K562 (cell line): ENCODE results near the gene EGFR. TPM values are rescaled to one million over a fixed set of nuclear protein-coding genes. Genes with fewer than 3 reads are reported as not detected.

Experiments
- ATAC-seq: fragments of 200-7000 bp; cut with Tn5 transposase; 3 replicates; pipeline ENCODE4 v1.9.1; 2020; ENCODE audit warnings: moderate library complexity
- BruUV-seq: library from RNA; stranded (reverse); fragments of 400-500 nt; replicated peaks from 2 replicates; lab custom pipeline; 2021; lab: Mats Ljungman, UMichigan
- CTCF ChIA-PET: fragments of 300-600 bp; formaldehyde crosslinking; extraction: SDS; loops from one replicate; lab custom pipeline; 2021; ENCODE audit warnings: low intra/inter-chr PET ratio; lab: Yijun Ruan, JAX
- POLR2A ChIA-PET: fragments of 300-600, 350-650 bp; sonication (Branson Sonifier 250); formaldehyde crosslinking; extraction: SDS; loops from one replicate; lab custom pipeline; 2021; ENCODE audit warnings: antibody characterized with exemption, inconsistent platforms; lab: Yijun Ruan, JAX
- DNase-seq, 4 experiments: peaks; one replicate each; pipeline versions ENCODE4 v3.0.0 to v3.0.0-alpha.2; 2011 to 2018; ENCODE audit warnings: low spot score in 3 of 4, mixed read lengths in 3 of 4; ENCODE audit errors: extremely low read depth in 1 of 4
- FAIRE-seq: peaks from 2 replicates; lab custom pipeline; 2011; peaks lifted over from hg19 to GRCh38; lab: Jason Lieb, UNC
- H2AFZ ChIP-seq: 2 replicates; pipeline ENCODE4 v1.6.0; 2011; ENCODE audit warnings: low read depth, low read length, control low read depth, inconsistent platforms
- H3K27ac ChIP-seq: fragments of 200-600 bp; 3 replicates; pipeline ENCODE4 v1.8.0; 2011; ENCODE audit warnings: low read depth, mild to moderate bottlenecking, control low read depth, inconsistent platforms, low read length, moderate library complexity, mixed read lengths; ENCODE audit errors: extremely low read depth
- H3K27me3 ChIP-seq, 2 experiments: fragments of 300-600 bp in 1 of 2; 2 replicates in 1 of 2; 3 replicates in 1 of 2; pipeline versions ENCODE4 v1.6.0 to v1.8.0; 2011; ENCODE audit warnings: inconsistent platforms in 2 of 2, low read length in 2 of 2, mild to moderate bottlenecking in 1 of 2, mixed read lengths in 1 of 2, moderate library complexity in 1 of 2; ENCODE audit not compliant: control insufficient read depth in 2 of 2, insufficient read depth in 2 of 2
- H3K36me3 ChIP-seq: fragments of 300-600 bp; 3 replicates; pipeline ENCODE4 v1.8.0; 2011; ENCODE audit warnings: mild to moderate bottlenecking, low read length, inconsistent platforms; ENCODE audit not compliant: control insufficient read depth, insufficient read depth
- H3K4me1 ChIP-seq, 2 experiments: fragments of 200-600 bp in 1 of 2; replicated peaks in 1 of 2; 2 replicates in 1 of 2; 3 replicates in 1 of 2; pipeline versions ENCODE4 v1.5.1 to v1.8.0; 2011; ENCODE audit warnings: inconsistent platforms in 2 of 2, low read length in 2 of 2, mild to moderate bottlenecking in 1 of 2, mixed read lengths in 1 of 2, moderate library complexity in 1 of 2; ENCODE audit not compliant: control insufficient read depth in 2 of 2, insufficient read depth in 2 of 2
- H3K4me2 ChIP-seq: 2 replicates; pipeline ENCODE4 v1.6.1; 2011; ENCODE audit warnings: low read length, control low read depth, inconsistent platforms, mixed read lengths; ENCODE audit not compliant: insufficient read depth
- H3K4me3 ChIP-seq: fragments of 200-600 bp; sonication (generic), shearing (Covaris generic); 2 replicates; pipeline ENCODE4 v1.5.1; 2016; ENCODE audit warnings: control low read depth, inconsistent platforms
- H3K79me2 ChIP-seq: fragments of 200-600 bp; 3 replicates; pipeline ENCODE4 v1.8.0; 2011; ENCODE audit warnings: low read length, inconsistent platforms; ENCODE audit not compliant: control insufficient read depth, insufficient read depth
- H3K9ac ChIP-seq, 2 experiments: 2 replicates each; pipeline versions ENCODE4 v1.6.0 to v1.6.1; 2011; ENCODE audit warnings: low read depth in 2 of 2, low read length in 2 of 2, control low read depth in 1 of 2, inconsistent platforms in 1 of 2, mild to moderate bottlenecking in 1 of 2, mixed read lengths in 1 of 2; ENCODE audit not compliant: insufficient read depth in 1 of 2
- H3K9me1 ChIP-seq: one replicate; pipeline ENCODE4 v1.6.0; 2011; ENCODE audit warnings: inconsistent platforms, mild to moderate bottlenecking, low read length, moderate library complexity; ENCODE audit not compliant: control insufficient read depth, insufficient read depth
- H3K9me3 ChIP-seq: replicated peaks from 2 replicates; pipeline ENCODE4 v1.5.1; 2011; ENCODE audit warnings: low read depth, low read length, inconsistent platforms; ENCODE audit not compliant: control insufficient read depth, insufficient read depth
- H4K20me1 ChIP-seq: replicated peaks from 2 replicates; pipeline ENCODE4 v1.6.1; 2011; ENCODE audit warnings: low read length, inconsistent platforms, mixed read lengths; ENCODE audit not compliant: control insufficient read depth, insufficient read depth
- IRF9 ChIP-seq: fragments of 450-650 bp; IDR thresholded peaks from 2 replicates; pipeline ENCODE4 v1.6.1; 2016; ENCODE audit warnings: missing biosample characterization, missing genetic modification characterization
- ZNF12 ChIP-seq: sonication (generic); formaldehyde crosslinking; IDR thresholded peaks from 2 replicates; pipeline ENCODE4 v1.4.0; 2020; ENCODE audit warnings: mild to moderate bottlenecking, missing genetic modification reagents
- ZNF280B ChIP-seq: fragments of 250-450 bp; sonication (Bioruptor Pico); IDR thresholded peaks from 2 replicates; pipeline ENCODE4 v1.5.1; 2021; ENCODE audit warnings: mild to moderate bottlenecking
- ZNF282 ChIP-seq: sonication (generic); formaldehyde crosslinking; IDR thresholded peaks from 2 replicates; pipeline ENCODE4 v1.8.1; 2023; ENCODE audit warnings: missing genetic modification reagents
- ZNF408 ChIP-seq: fragments of 250-450 bp; sonication (Bioruptor Pico); IDR thresholded peaks from 2 replicates; pipeline ENCODE4 v1.4.0; 2020; ENCODE audit warnings: low read depth, mild to moderate bottlenecking, moderate library complexity
- WGBS: fragments of 100-300 bp; shearing (Covaris generic); methylation state at CpG from one replicate; pipeline ENCODE4 v1.1.6; 2016; ENCODE audit warnings: low coverage, mixed read lengths; ENCODE audit not compliant: insufficient coverage; ENCODE audit errors: missing lambda C conversion rate; 5-methylcytosine and 5-hydroxymethylcytosine counted together
- in situ Hi-C: fragments of 300-500 bp; cut with MboI; formaldehyde crosslinking; loops from 4 replicates; pipeline ENCODE4 v1.15.0; 2018; ENCODE audit warnings: inconsistent platforms, mixed read lengths
- intact Hi-C: fragments of 100-400 bp; cut with micrococcal nuclease; formaldehyde crosslinking; loops from 2 replicates; pipeline ENCODE4 v1.14.2; 2022
- polyA plus RNA-seq, 8 experiments: library from polyadenylated mRNA; depleted of rRNA in 4 of 8; stranded (reverse) in 5 of 8; unstranded in 3 of 8; fragments of >200 nt; fragmentation: Nextera tagmentation in 2 of 8; fragmentation: Illumina TruSeq in 1 of 8; extraction: Ambion mirVana in 2 of 8; extraction: Trizol in 1 of 8; gene quantifications; 2 replicates each; pipeline versions ENCODE4 v1.2.1 to v1.2.3, GENCODE V29; 2011 to 2014; ENCODE audit warnings: inconsistent platforms in 1 of 8, missing spikeins in 1 of 8
- total RNA-seq, 7 experiments: library from RNA; depleted of rRNA in 6 of 7; stranded (reverse); fragments of >200 nt in 6 of 7; fragmentation: Illumina TruSeq in 2 of 7; extraction: Trizol in 2 of 7; gene quantifications; 2 replicates each; pipeline versions ENCODE4 v1.2.1 to v1.2.3, GENCODE V29; 2011 to 2021; ENCODE audit warnings: low replicate concordance in 1 of 7

Gene EGFR
- total and polyA plus RNA-seq, 9 of the 15 experiments (the other 6 are each of a cell fraction or from before 2014, with no cell fraction given), result 0.13 TPM; not detected in 8

GRCh38 chr7:55119571-55119970 lies 100.8 kb downstream of the EGFR start:
- ChIA-PET CTCF (no interaction called here), POLR2A (no interaction called here)
- in situ Hi-C loops (no loop called here), intact Hi-C loops (no loop called here)
- Histone ChIP-seq H3K9ac (no peak overlapping the region), H3K9me1 (no peaks in the 10 kb centered on the region), H3K79me2 (no peaks in the 10 kb centered on the region), H4K20me1 (no peaks in the 10 kb centered on the region), H3K9me3 (no peaks in the 10 kb centered on the region), H3K27ac (no peak overlapping the region), H3K4me3 (no peak overlapping the region), H3K36me3 (no peaks in the 10 kb centered on the region), H3K27me3 (0 out of 5 replicates have a peak, but pooled peaks cover 0 to 4% of the 10 kb centered on the region in 2 experiments), H2AFZ (no peak overlapping the region), H3K4me1 (peaks cover 2 to 4% of the 10 kb centered on the region in 2 experiments; a peak in 2 of 5 replicates), H3K4me2 (no peak overlapping the region)
- FAIRE-seq (no peak), ATAC-seq (no peak), DNase-seq (no peak)
- BruUV-seq, result no TSS peak
- TF ChIP-seq ZNF282 (CRISPR knock-in tag), result no peak
- no peak for TF ChIP-seq IRF9
- TF ChIP-seq ZNF408 (CRISPR knock-in tag), result no peak
- TF ChIP-seq ZNF12, result no peak
- no peak for TF ChIP-seq ZNF280B (CRISPR knock-in tag)
- WGBS, result 56% methylated on average over 4 of the region's 4 CpGs
